HG03439 (cell line): Measurements from ENCODE around the gene OR6C65.

Source experiments
- ATAC-seq: cut with Tn5 transposase; IDR thresholded peaks from one replicate; pipeline ENCODE4 v1.9.1; 2021; ENCODE audit warnings: mild to moderate bottlenecking, moderate library complexity; ENCODE audit not compliant: unreplicated experiment

OR6C65 gene

DNA sequence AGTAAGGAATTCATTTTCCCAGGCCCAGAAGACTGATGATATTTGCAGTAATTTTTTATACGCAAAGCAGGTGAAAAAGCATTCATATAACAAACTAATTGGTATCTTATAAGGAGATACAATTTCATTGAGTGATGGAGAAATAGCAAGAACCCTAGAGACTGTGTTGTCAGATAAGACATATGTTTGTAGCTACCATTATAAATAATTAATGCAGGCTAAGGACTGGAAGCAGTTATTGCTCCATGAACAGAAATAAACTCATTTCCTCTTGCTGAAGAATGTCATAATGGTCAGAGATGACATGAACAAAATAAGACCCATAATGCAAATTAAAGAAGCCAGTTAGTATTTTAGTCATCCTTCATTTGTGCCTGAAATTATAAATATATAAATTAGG lies 45.0 kb downstream of the OR6C65 start:
- no peak for ATAC-seq

DNA sequence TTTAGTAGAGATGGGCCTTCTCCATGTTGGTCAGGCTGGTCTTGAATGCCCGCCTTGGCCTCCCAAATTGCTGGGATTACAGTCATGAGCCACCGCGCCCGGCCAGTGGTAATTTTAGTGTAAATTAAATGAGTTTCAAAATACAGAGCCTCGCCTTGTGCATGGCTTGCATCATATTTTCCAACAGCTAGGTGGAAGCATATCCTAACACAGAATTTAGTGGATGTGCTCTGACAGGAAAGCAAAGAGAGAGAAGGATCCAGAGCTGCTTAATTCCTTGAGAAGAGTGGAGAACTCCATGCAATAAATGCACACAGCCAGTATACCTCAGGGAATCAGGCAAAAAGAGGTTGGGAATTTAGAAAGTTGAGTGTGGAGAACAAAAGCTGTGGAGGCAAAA lies 46.0 kb downstream of the OR6C65 start:
- ATAC-seq: no peak

DNA sequence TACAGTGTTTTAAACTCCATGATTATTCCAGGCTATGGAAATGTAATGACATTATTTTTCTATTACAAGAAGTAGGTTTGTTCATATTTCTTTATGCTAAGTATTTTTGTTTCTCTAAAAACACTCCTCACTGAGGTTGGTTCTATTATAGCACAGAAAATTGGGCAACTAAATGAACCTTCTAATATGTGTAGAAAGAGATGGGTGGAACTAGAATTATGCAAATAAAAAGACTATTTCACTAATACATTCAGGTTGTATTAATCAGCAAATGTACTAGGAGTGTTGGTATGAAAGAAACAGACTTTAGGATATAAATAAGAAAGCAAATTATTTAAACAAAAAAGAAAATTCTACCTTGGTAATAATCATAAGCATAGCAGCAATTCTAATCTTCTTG lies 48.5 kb downstream of the OR6C65 start:
- no peak for ATAC-seq
